GM12865 (cell line): ENCODE results near the gene RAP2B.

Experiments
- DNase-seq: peaks from one replicate; pipeline ENCODE4 v3.0.0; 2010; ENCODE audit warnings: low read depth
- H3K4me3 ChIP-seq: 2 replicates; pipeline ENCODE4 v1.5.1; 2011; ENCODE audit warnings: mild to moderate bottlenecking, low read depth, low read length, control low read depth
- TF ChIP-seq, protein P1 (sequence below): IDR thresholded peaks from 2 replicates; pipeline ENCODE4 v1.5.1; 2011; ENCODE audit warnings: low read length, control low read depth, low read depth, inconsistent platforms; ENCODE audit not compliant: insufficient read depth; ENCODE audit errors: missing control alignments

The RAP2B gene

DNA sequence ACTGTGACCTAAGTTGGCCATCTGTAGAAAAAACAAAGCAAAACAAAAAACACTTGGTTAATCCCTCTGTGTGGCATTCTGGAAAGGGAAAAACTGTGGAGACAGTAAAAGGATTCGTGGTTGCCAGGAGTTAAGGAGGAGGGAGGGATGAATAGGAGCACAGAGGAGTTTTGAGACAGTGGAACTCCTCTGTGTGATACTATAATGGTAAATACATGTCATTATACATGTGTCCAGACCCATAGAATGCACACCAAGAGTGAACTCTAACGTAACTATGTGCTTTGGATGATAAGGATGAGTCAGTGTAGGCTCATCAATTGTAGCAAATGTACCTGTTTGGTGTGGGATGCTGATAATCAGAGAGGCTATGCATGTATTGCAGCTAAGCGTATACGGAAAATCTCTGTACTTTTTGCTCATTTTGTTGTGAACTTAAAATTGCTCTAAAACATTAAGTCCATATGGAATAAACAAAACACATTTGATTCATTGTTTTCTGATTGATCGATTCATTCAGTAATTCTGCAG, 33.4 kb downstream of the RAP2B start:
- TF ChIP-seq, protein P1, sequence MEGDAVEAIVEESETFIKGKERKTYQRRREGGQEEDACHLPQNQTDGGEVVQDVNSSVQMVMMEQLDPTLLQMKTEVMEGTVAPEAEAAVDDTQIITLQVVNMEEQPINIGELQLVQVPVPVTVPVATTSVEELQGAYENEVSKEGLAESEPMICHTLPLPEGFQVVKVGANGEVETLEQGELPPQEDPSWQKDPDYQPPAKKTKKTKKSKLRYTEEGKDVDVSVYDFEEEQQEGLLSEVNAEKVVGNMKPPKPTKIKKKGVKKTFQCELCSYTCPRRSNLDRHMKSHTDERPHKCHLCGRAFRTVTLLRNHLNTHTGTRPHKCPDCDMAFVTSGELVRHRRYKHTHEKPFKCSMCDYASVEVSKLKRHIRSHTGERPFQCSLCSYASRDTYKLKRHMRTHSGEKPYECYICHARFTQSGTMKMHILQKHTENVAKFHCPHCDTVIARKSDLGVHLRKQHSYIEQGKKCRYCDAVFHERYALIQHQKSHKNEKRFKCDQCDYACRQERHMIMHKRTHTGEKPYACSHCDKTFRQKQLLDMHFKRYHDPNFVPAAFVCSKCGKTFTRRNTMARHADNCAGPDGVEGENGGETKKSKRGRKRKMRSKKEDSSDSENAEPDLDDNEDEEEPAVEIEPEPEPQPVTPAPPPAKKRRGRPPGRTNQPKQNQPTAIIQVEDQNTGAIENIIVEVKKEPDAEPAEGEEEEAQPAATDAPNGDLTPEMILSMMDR = no peak
- DNase-seq = no peak
- no peak overlapping the region for H3K4me3 ChIP-seq

DNA sequence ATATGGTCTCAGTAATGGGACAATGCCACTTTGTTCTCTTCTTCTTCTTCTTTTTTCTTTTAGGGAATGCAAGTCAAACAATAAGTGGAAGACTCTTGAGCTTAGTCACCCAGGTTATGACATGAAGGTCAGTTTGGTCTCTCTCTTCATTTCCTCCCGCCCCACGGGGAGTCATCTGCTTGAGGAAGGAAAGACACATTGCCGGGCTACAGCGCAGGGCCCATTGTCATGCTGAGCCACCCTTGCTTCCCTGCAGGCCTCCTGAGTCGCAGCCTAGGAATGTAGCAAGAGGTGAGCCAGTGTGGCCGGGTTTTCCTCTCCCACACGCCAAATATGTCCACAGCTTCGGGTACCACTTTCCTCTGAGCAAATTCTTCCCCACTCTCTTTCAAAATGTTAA, 47.6 kb downstream of the RAP2B start:
- no peak overlapping the region for H3K4me3 ChIP-seq
- TF ChIP-seq, protein P1 = no peak
- DNase-seq = no peak

GRCh38 chr3:153210146-153210545, 48.1 kb downstream of the RAP2B start:
- no peak for DNase-seq
- TF ChIP-seq, protein P1 = no peak
- H3K4me3 ChIP-seq = no peak overlapping the region

DNA sequence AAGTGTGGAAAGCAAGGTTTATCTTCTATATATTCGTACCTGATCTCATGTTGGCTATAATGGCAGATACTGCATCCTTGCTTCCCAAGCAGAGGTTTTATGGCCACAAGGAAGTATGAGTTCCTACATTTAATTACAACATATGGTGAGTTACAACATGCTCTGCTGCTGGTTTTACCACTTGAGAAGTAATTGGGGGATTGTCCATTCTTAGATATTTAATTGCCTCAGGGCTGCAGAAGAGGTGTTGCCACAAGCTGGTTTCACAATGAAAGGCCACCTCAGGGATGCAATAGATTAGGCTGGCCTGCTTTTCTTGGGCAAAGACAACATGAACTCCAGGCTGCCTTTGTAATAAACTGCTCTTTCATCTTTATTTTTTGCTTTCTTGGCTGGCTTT, 48.6 kb downstream of the RAP2B start:
- H3K4me3 ChIP-seq = no peak overlapping the region
- TF ChIP-seq, protein P1 = no peak
- no peak for DNase-seq

DNA sequence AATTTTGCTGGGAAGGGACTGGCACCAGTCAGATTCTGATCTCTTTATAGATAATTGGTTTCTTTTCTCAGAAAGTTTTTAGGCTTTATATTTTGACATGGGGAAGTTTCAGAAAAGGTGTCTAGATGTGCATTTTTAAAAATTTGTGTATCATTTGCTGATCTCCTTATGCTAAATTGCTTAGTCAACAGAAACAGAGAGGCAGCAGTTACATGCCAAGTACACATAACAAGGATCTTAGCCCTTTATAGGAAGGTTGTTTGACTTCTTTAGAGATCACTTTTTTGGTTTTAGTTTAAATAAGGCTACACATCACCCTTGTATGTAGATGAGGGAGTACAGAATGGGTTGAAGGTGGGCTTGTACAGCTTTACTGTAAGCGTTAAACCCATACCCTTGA, 53.5 kb downstream of the RAP2B start:
- TF ChIP-seq, protein P1 = no peak
- DNase-seq = no peak
- no peak overlapping the region for H3K4me3 ChIP-seq

DNA sequence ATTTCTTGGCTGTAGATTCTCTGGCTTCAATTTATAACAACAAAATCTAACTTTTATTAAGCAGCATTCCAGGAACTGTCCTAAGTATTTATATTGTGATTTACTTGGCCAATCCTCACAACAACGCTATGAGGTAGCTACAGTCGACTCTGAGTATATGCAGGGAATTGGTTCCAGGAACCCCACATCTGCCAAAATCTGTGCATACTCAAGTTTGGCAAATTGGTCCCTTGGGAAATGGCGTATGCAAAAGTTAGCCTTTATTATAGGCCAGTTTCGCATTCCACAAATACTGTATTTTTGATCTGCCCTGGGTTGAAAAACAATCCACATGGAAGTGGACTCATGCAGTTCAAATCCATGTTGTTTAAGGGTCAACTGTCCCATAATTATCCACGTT, 53.9 kb downstream of the RAP2B start:
- H3K4me3 ChIP-seq = no peak overlapping the region
- TF ChIP-seq, protein P1 = no peak
- no peak for DNase-seq

DNA sequence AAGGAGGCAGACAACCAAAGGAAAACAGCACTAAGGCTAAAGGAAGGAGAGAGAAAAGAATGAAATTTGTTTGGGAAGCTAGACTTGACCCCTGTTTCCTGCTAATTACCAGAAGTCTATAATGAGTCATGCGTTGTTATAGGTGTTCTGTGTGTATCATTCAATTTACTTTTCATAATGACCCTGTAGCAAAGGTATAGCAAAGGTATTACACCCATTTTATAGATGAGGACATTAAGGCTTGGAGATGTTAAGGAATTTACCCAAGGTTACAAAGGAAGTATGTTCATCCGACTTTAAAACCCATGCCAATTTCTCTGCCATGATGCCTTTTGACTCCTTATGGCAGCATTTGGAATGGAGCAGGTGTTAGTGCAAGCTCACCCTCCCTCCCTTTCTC, 54.9 kb downstream of the RAP2B start:
- no peak for DNase-seq
- TF ChIP-seq, protein P1 = no peak
- no peak overlapping the region for H3K4me3 ChIP-seq
